Forelimb muscle (tissue), 1 donor: ENCODE results near the gene GLT8D1. TPM values are rescaled to one million over a fixed set of nuclear protein-coding genes. Genes with fewer than 3 reads are reported as not detected.
"Not testable (repeated sequence)": the region's sequence is repeated elsewhere in the genome, so short reads cannot be mapped to it uniquely, and the experiment has no call there.

ENCODE experiments used
- DNase-seq: peaks from one replicate; pipeline ENCODE4 v3.0.0-alpha.2; 2013; ENCODE audit warnings: low read depth
- polyA plus RNA-seq: library from polyadenylated mRNA; unstranded; fragments of 120-200 nt; gene quantifications from one replicate; pipeline ENCODE4 v1.2.1, GENCODE V29; 2013; ENCODE audit not compliant: insufficient read length

Gene GLT8D1
- polyA plus RNA-seq = 63.7 TPM

GRCh38 chr3:52705688-52706686 lies at the start of gene GLT8D1, which contains the start of gene SPCS1:
GLT8D1 (minus strand) TSS chr3:52705791; CDS start chr3:52700460, 5,331 bp downstream.
SPCS1 (plus strand) TSS chr3:52706106; CDS start chr3:52706247, 141 bp downstream.
- no peak for DNase-seq

- no peak for DNase-seq
Observed at GRCh38 chr3:52754373-52754772, 48.8 kb upstream of the GLT8D1 start.

- no peak for DNase-seq
Observed at GRCh38 chr3:52752045-52752660, 46.6 kb upstream of the GLT8D1 start.

- no peak for DNase-seq
Observed at GRCh38 chr3:52743721-52744120, 38.1 kb upstream of the GLT8D1 start.

- no peak for DNase-seq
Observed at GRCh38 chr3:52743152-52743551, 37.6 kb upstream of the GLT8D1 start.

GRCh38 chr3:52742418-52743041 lies 36.9 kb upstream of the GLT8D1 start:
- peak; percentile 8 for DNase-seq

- DNase-seq = no peak
Observed at GRCh38 chr3:52739730-52740129, 34.1 kb upstream of the GLT8D1 start.

- DNase-seq = no peak
Observed at GRCh38 chr3:52733256-52733891, 27.8 kb upstream of the GLT8D1 start.

GRCh38 chr3:52731590-52731989 lies 26.0 kb upstream of the GLT8D1 start:
- no peak for DNase-seq

- DNase-seq = no peak
Observed at GRCh38 chr3:52730681-52731080, 25.1 kb upstream of the GLT8D1 start.

GRCh38 chr3:52728753-52729152 lies 23.2 kb upstream of the GLT8D1 start:
- DNase-seq = not testable (repeated sequence)

- DNase-seq = no peak
Observed at GRCh38 chr3:52724511-52724910, 18.9 kb upstream of the GLT8D1 start.

- no peak for DNase-seq
Observed at GRCh38 chr3:52723935-52724334, 18.3 kb upstream of the GLT8D1 start.

- no peak for DNase-seq
Observed at GRCh38 chr3:52722491-52722890, 16.9 kb upstream of the GLT8D1 start.

GRCh38 chr3:52721730-52722008 lies 16.1 kb upstream of the GLT8D1 start:
- no peak for DNase-seq

GRCh38 chr3:52721002-52721729 lies 15.6 kb upstream of the GLT8D1 start:
- DNase-seq = no peak

- no peak for DNase-seq
Observed at GRCh38 chr3:52719618-52720017, 14.0 kb upstream of the GLT8D1 start.

- no peak for DNase-seq
Observed at GRCh38 chr3:52715714-52716305, 10.2 kb upstream of the GLT8D1 start.

- DNase-seq = no peak
Observed at GRCh38 chr3:52714335-52715302, 9.0 kb upstream of the GLT8D1 start.
